ENCODE data around the gene JMJD6.
A peak's percentile ranks its signal among the peaks of the same experiment; 100 is the strongest.

DNA sequence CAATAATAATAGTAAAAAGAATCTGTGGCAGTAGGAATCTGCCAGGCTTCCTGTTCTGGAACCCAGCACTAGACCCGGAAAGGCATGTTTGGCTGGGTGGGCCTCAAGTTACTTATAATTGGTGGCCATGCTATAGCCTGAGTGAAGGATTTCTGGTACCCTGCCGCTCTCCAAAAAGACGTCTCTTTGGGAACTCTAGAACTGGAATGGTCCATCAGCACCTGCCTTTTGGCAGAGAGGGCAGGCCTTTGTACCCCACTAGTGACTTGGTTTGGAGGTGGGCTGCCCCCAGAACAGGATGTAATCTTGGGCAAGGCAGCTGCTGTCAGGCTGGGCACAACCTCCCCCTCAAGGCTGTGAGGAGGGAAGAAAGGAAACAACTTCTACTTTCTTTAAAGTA is 53.5 kb downstream of the JMJD6 start:
- TF ChIP-seq, protein P1, sequence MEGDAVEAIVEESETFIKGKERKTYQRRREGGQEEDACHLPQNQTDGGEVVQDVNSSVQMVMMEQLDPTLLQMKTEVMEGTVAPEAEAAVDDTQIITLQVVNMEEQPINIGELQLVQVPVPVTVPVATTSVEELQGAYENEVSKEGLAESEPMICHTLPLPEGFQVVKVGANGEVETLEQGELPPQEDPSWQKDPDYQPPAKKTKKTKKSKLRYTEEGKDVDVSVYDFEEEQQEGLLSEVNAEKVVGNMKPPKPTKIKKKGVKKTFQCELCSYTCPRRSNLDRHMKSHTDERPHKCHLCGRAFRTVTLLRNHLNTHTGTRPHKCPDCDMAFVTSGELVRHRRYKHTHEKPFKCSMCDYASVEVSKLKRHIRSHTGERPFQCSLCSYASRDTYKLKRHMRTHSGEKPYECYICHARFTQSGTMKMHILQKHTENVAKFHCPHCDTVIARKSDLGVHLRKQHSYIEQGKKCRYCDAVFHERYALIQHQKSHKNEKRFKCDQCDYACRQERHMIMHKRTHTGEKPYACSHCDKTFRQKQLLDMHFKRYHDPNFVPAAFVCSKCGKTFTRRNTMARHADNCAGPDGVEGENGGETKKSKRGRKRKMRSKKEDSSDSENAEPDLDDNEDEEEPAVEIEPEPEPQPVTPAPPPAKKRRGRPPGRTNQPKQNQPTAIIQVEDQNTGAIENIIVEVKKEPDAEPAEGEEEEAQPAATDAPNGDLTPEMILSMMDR (IDR thresholded peaks at IDR 0.05), result no peak
- TF ChIP-seq POLR2AphosphoS5 (IDR thresholded peaks at IDR 0.05; ENCODE audit: low read depth, low read length) (0 out of 2 replicates have a peak, but pooled peaks have one; percentile 24), SIN3A (IDR thresholded peaks at IDR 0.05; ENCODE audit: borderline replicate concordance, insufficient read depth, low read depth, low read length) (no peak)
